NCI-H1048 (cell line): Measurements from ENCODE around the gene PCARE.

ENCODE experiments used
- DNase-seq: peaks from one replicate; lab custom pipeline; 2025; lab: John Stamatoyannopoulos, UW

PCARE gene

GRCh38 chr2:29035016-29035745 is 39.1 kb downstream of the PCARE start:
- DNase-seq: no peak

DNA sequence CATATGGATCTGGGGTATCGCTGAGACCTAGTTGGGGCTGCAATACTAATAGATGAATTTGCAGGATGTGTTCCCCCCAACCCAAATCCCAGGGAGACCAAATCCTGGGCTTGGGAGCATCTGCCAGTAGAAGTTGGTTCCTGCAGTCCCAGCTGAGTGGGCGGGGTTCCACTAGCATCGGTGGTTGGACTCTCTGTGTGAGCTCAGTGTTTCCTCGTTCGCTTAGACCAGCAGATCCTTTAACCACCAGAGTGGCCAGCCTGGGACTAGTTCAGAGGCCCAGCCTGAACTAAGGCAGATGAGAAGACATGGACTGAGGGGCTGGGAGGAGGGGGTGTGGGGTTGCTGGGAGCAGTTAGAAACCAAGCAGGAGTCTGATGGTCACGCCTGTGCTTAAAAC is 40.7 kb downstream of the PCARE start:
- DNase-seq: no peak

DNA sequence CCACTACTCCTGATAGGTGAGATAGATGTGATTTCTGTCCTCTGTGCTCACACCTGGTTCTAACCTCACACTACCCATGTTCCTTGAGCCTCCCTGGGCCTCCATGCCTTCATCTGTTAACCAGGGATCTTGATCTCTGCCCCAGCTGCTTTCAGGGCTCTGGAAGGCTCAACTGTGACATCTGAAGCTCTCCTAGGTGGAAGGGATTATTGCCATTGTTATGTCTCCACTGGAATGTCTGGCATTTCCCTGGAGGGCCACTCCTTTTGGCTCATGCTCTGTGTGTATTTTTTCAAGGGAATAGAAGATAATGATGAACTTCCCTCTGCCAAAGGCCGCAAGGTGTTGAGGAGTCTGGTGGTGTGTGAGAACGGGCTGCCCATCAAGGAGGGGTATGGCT is 41.2 kb downstream of the PCARE start:
- DNase-seq: no peak

GRCh38 chr2:29032189-29032588 is 42.1 kb downstream of the PCARE start:
- no peak for DNase-seq

DNA sequence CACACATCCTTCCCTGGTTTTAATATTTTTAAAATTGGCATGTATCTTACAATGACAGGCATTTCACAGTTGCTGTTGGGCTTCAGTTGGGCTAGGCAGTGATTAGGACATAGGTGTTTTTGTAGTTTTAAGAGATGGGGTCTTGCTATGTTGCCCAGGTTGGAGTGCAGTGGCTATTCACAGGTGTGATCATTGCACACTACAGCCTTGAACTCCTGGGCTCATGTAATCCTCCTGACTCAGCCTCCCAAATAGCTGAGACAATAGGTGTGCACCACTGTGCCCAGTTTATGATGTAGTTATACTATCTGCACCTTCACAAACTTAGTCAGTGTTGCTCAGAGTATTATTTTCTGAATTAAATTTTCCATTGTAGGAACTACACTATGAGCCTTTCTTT is 43.3 kb downstream of the PCARE start:
- DNase-seq: no peak

DNA sequence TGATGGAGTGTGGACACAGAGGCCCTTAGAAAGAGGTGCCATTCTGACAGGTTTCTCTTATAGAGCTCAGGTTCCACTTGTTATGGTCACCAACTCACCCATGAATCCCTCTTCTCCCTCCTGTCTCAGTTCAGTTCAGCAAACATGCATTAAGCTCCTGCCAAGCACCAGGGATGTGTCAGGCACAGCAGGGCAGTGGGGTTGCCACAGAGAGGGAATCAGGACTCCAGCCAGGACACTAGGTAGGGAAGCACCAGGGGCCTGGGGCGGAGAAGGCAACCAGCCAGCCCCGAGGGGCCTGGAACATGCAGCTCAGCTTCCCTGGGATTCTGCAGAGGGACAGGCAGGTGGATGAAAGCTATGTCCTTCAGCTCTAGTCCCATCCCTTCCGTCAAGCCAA is 48.6 kb downstream of the PCARE start:
- no peak for DNase-seq

DNA sequence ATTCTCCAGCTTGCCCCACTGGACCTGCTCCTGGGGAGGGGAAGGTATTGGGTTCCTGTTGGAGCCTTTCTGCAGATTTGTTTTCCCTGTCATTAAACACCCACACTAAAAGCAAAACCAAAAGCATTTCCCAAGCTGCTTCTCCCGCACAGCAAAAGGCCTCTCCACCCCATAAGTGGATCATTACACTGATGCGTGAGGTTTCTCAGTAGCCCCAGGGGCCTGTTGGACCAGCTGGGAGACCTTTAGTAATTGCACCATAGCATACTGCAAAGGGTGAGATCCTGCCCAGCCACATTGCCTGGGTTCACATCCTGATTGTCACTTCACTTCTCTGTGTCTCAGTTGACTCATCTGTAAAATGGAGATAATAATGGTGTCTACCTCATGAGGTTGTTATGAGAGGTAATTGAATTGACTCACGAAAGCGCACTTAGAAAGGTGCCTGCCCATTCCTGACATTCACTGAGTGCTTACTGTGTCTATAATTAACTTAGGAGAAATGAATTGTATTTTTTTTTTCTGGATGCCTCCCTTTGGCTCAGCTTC is 49.4 kb downstream of the PCARE start:
- no peak for DNase-seq

DNA sequence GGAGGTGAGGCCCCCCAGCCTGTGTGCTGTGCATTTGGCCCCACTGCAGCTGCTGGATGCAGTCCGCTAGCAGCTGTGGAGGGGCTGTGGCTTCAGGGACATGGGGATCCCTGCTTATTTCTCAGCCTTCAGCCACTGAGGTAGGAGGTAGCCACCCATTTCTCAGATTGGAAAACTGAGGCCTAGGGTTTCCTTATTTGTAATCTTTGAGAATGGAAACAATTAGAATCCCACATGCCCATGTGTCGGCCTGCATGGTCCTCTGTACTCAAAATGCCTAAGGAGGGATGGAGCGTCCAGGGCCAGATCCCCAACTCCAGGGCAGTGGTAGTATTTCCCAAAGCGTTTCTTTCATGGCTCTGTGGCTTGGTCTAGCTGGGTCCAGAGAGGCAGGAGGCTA is 51.1 kb downstream of the PCARE start:
- no peak for DNase-seq

DNA sequence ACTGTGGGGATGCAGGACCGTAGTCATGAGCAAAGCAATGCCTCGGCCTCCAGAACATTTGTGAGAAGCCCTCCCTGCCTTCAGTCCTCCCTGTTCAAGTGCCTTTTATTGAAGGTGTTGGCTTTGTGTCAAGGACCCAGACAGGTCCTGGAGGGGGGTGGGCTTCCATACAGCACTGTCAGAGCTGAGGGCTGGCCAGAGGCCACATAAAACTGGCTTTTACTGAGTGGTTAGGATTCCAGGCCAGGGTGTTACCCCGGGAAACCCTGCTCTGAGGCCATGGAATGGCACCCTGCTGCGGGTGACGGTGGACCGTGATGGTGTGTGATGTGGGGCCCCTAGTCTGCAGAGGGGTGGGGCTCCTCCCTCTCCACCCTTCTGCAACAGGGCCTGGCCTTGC is 51.6 kb downstream of the PCARE start:
- DNase-seq: no peak

DNA sequence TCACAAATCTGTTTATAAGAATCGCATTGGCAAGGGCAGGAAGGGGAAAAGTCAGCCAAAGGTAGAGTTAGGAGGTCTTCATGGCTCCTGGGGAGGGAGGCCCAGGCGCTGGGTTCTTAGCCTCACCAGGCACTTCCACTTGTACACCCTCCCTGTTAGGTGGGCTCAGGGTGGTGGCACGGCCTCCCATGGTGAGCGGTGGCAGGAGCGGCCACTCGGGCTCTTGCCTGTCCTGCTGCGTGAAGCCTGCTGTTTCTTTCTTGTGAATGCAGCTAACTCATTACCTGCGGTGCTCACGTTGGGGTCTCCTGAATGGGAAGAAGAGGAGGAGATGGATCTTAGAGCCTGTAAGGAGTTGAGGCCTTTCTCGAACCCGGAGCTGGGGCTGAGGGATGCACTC is 52.4 kb downstream of the PCARE start:
- no peak for DNase-seq

- no peak for DNase-seq
Observed at GRCh38 chr2:29017716-29018435, 56.4 kb downstream of the PCARE start.

GRCh38 chr2:29016504-29016903 is 57.8 kb downstream of the PCARE start:
- DNase-seq: no peak

DNA sequence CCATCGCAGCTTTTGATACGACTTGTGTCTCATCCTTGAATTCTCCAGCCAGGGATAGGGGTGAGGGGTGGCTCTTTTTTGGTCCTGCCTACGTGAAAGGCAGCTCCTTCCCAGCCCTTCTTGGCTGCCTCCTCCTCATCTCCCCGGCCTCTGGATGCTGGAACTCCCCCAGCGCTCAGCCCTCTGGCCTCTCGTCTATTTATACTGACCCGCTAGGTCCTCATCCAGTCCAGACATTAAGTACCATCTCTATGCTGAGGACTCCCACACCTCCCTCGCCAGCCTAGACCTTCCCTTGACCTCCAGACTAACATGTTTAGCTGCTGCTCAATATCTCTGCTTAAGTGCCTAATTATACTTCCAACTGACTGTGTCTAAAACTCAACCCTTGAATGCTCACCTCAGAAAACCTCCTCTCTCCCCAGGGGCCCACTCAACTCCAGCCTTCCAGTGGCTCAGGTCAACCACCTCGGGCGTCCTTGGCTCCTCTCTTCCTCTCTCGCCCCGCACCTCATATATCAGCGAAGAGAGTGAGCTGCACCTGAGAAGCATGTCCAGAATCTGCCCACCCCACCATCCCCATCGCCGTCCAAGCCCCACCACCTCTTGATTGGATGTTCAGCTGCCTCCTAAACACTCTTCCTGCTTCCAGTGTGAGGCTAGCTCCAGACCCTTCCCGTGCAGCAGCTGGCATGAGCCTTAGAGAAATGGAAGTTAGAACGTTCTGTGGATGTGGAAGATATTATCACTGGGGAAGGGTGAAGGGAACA is 58.4 kb downstream of the PCARE start:
- no peak for DNase-seq

GRCh38 chr2:29014811-29015421 is 59.4 kb downstream of the PCARE start:
- no peak for DNase-seq

GRCh38 chr2:29014331-29014730 is 60.0 kb downstream of the PCARE start:
- no peak for DNase-seq

- DNase-seq: no peak
Observed at GRCh38 chr2:29013057-29013780, 61.1 kb downstream of the PCARE start.

DNA sequence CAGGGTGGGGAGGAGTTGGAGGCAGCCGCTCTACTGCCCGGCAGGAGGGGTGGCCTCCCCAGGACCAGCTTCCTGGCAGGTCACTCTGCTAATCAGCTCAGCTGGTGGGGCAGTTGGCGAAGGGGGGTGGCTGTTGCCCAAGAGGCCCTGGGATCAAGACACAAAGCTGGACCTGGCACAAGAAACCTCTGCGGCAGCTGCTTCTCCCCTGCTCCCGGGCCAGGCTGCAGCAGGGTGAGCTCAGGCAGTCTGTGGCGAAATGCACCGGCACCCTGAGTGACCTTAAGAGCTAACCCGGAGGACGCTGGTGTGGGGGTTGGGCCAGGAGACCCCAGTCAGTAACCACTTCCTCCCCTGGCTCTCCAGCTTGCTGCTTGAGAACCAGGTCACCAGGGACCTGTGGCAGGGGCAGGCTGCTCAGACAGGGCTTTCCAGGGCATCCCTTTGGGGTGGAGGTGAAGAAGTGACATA is 62.1 kb downstream of the PCARE start:
- no peak for DNase-seq
